ENCODE data around the gene MGAT4A. TPM values are rescaled to one million over a fixed set of nuclear protein-coding genes. Genes with fewer than 3 reads are reported as not detected.
A peak's percentile ranks its signal among the peaks of the same experiment; 100 is the strongest.

MGAT4A gene
- total RNA-seq, 2 donors from 2014 or later = 13.2 to 37.4 TPM

GRCh38 chr2:98776136-98776535 is 45.2 kb upstream of the MGAT4A start:
- Histone ChIP-seq H3K4me3 (no peak overlapping the region), H3K27me3 (no peaks in the 10 kb centered on the region), H3K4me1 (peaks cover 0 to 23% of the 10 kb centered on the region in 2 donors), H3K36me3 (no peaks in the 10 kb centered on the region), H3K27ac (peak overlapping the region in 1 of 2 donors; percentile 42), H3K9me3 (peaks cover 0 to 3% of the 10 kb centered on the region in 2 donors)
- no peak for DNase-seq (ENCODE audit: low spot score)
- TF ChIP-seq CTCF (IDR thresholded peaks at IDR 0.05) = no peak

GRCh38 chr2:98775146-98775986 is 44.4 kb upstream of the MGAT4A start:
- H3K36me3 ChIP-seq = no peaks in the 10 kb centered on the region
- peak overlapping the region in 1 of 2 donors; percentile 42 for H3K27ac ChIP-seq
- H3K9me3 ChIP-seq = no peaks in the 10 kb centered on the region
- H3K27me3 ChIP-seq = no peaks in the 10 kb centered on the region
- H3K4me3 ChIP-seq = no peak overlapping the region
- peaks cover 0 to 23% of the 10 kb centered on the region in 2 donors for H3K4me1 ChIP-seq
- no peak for DNase-seq (ENCODE audit: low spot score)
- no peak for TF ChIP-seq CTCF (IDR thresholded peaks at IDR 0.05)

- DNase-seq (ENCODE audit: low spot score) = no peak
- TF ChIP-seq CTCF (IDR thresholded peaks at IDR 0.05) = no peak
- no peaks in the 10 kb centered on the region for H3K36me3 ChIP-seq
- H3K4me3 ChIP-seq = no peak overlapping the region
- H3K27ac ChIP-seq = no peak overlapping the region
- no peaks in the 10 kb centered on the region for H3K27me3 ChIP-seq
- H3K9me3 ChIP-seq = no peaks in the 10 kb centered on the region
- H3K4me1 ChIP-seq = peaks cover 0 to 34% of the 10 kb centered on the region in 2 donors
These were observed 43.0 kb upstream of the MGAT4A start for GRCh38 chr2:98773907-98774306.

- no peak overlapping the region for H3K27ac ChIP-seq
- no peak for TF ChIP-seq CTCF (IDR thresholded peaks at IDR 0.05)
These were observed 42.2 kb upstream of the MGAT4A start for GRCh38 chr2:98773169-98773568.

GRCh38 chr2:98772536-98772935 is 41.6 kb upstream of the MGAT4A start:
- Histone ChIP-seq H3K4me3 (no peak overlapping the region), H3K9me3 (no peaks in the 10 kb centered on the region), H3K4me1 (peaks cover 0 to 40% of the 10 kb centered on the region in 2 donors), H3K27me3 (no peaks in the 10 kb centered on the region), H3K27ac (no peak overlapping the region), H3K36me3 (no peaks in the 10 kb centered on the region)
- no peak for DNase-seq (ENCODE audit: low spot score)
- no peak for TF ChIP-seq CTCF (IDR thresholded peaks at IDR 0.05)

More at GRCh38 chr2:98773169-98773568, 42.2 kb upstream of the MGAT4A start:
- Histone ChIP-seq H3K27me3 (no peaks in the 10 kb centered on the region), H3K4me3 (no peak overlapping the region), H3K36me3 (no peaks in the 10 kb centered on the region), H3K4me1 (peaks cover 0 to 40% of the 10 kb centered on the region in 2 donors), H3K9me3 (no peaks in the 10 kb centered on the region)
- DNase-seq (ENCODE audit: low spot score) = no peak

Data from right atrium auricular region (tissue), 2 donors.